HG03025 (cell line): ENCODE results near the gene LSMEM2.

Experiments
- ATAC-seq: cut with Tn5 transposase; IDR thresholded peaks from one replicate; pipeline ENCODE4 v1.9.1; 2021; ENCODE audit warnings: mild to moderate bottlenecking, moderate library complexity; ENCODE audit not compliant: unreplicated experiment, low FRiP score

The LSMEM2 gene

GRCh38 chr3:50333744-50334328, 54.9 kb downstream of the LSMEM2 start:
- no peak for ATAC-seq

- ATAC-seq, result no peak
These were observed 55.6 kb downstream of the LSMEM2 start for GRCh38 chr3:50334339-50335075.

GRCh38 chr3:50336452-50337174, 57.7 kb downstream of the LSMEM2 start:
- peak; percentile 33 for ATAC-seq

GRCh38 chr3:50337175-50337861, 58.4 kb downstream of the LSMEM2 start:
- ATAC-seq, result peak; percentile 61
